CD4-positive, alpha-beta T cell treated with Interferon gamma for 1 hour (primary cell): ENCODE data around the gene KRT17.
"Not testable (repeated sequence)": the region's sequence is repeated elsewhere in the genome, so short reads cannot be mapped to it uniquely, and the experiment has no call there.

Experiments used
- DNase-seq: peaks from one replicate; pipeline ENCODE4 v3.0.0-alpha.2; 2020

The KRT17 gene

GRCh38 chr17:41589301-41589700, 35.1 kb downstream of the KRT17 start:
- DNase-seq: no peak

GRCh38 chr17:41588126-41588810, 36.1 kb downstream of the KRT17 start:
- DNase-seq: no peak

GRCh38 chr17:41586863-41587495, 37.4 kb downstream of the KRT17 start, which contains the start of gene KRT14:
Gene KRT14, minus strand, starts transcription at chr17:41586895. Its CDS starts 61 bp downstream, at chr17:41586834.
- DNase-seq: no peak

- no peak for DNase-seq
These were observed 38.9 kb downstream of the KRT17 start for GRCh38 chr17:41585301-41586056.

- not testable (repeated sequence) for DNase-seq
These were observed 39.9 kb downstream of the KRT17 start for GRCh38 chr17:41584331-41584927.

GRCh38 chr17:41583137-41584127, 40.9 kb downstream of the KRT17 start:
- no peak for DNase-seq

- DNase-seq: not testable (repeated sequence)
These were observed 42.1 kb downstream of the KRT17 start for GRCh38 chr17:41582061-41582968.

- DNase-seq: no peak
These were observed 42.9 kb downstream of the KRT17 start for GRCh38 chr17:41581366-41582060.

GRCh38 chr17:41580687-41581365, 43.5 kb downstream of the KRT17 start:
- DNase-seq: no peak

- DNase-seq: no peak
These were observed 44.2 kb downstream of the KRT17 start for GRCh38 chr17:41580244-41580575.

GRCh38 chr17:41579484-41580243, 44.7 kb downstream of the KRT17 start:
- DNase-seq: peak; percentile 54

- DNase-seq: no peak
These were observed 45.4 kb downstream of the KRT17 start for GRCh38 chr17:41578971-41579370.

- no peak for DNase-seq
These were observed 45.8 kb downstream of the KRT17 start for GRCh38 chr17:41578538-41578937.

- DNase-seq: not testable (repeated sequence)
These were observed 47.6 kb downstream of the KRT17 start for GRCh38 chr17:41576740-41577139.

GRCh38 chr17:41575336-41575735, 49.0 kb downstream of the KRT17 start:
- DNase-seq: no peak

- DNase-seq: no peak
These were observed 52.6 kb downstream of the KRT17 start, which contains the start of gene KRT9 for GRCh38 chr17:41571561-41572434. Gene KRT9, minus strand, starts transcription at chr17:41572059. Its CDS starts 67 bp downstream, at chr17:41571992.
